OCI-LY7 (cell line): Measurements from ENCODE around the gene APOBEC3A. TPM values are rescaled to one million over a fixed set of nuclear protein-coding genes. Genes with fewer than 3 reads are reported as not detected.

Experiments
- BruUV-seq: library from RNA; stranded (reverse); fragments of 400-500 nt; replicated peaks from 2 replicates; lab custom pipeline; 2021; lab: Mats Ljungman, UMichigan
- CTCF ChIA-PET: fragments of 300-600 bp; sonication (Branson Sonifier 250); formaldehyde crosslinking; loops from one replicate; lab custom pipeline; 2022; ENCODE audit warnings: antibody characterized with exemption; ENCODE audit not compliant: unreplicated experiment; lab: Charles Lee
- POLR2A ChIA-PET: fragments of 300-600 bp; sonication (Branson Sonifier 250); formaldehyde crosslinking; loops from one replicate; lab custom pipeline; 2022; ENCODE audit warnings: antibody characterized with exemption; lab: Charles Lee
- DNase-seq: peaks from one replicate; pipeline ENCODE4 v3.0.0-alpha.2; 2015; ENCODE audit warnings: low spot score
- H2AFZ ChIP-seq: fragments of 200-600 bp; sonication (generic), shearing (Covaris generic); 2 replicates; pipeline ENCODE4 v1.6.1; 2014; ENCODE audit warnings: mild to moderate bottlenecking, antibody characterized with exemption, low read length, moderate library complexity
- H3K27ac ChIP-seq: fragments of 200-600 bp; sonication (generic); 2 replicates; pipeline ENCODE4 v1.5.1; 2014; ENCODE audit warnings: mixed run types, low read depth, mild to moderate bottlenecking, moderate library complexity, low read length, inconsistent platforms; ENCODE audit not compliant: poor library complexity, severe bottlenecking
- H3K36me3 ChIP-seq: fragments of 200-600 bp; sonication (generic); 2 replicates; pipeline ENCODE4 v1.6.1; 2014; ENCODE audit warnings: mild to moderate bottlenecking, antibody characterized with exemption, low read length, moderate library complexity, mixed read lengths; ENCODE audit not compliant: insufficient read depth
- H3K4me1 ChIP-seq: fragments of 200-600 bp; sonication (generic); 2 replicates; pipeline ENCODE4 v1.5.1; 2014; ENCODE audit warnings: mild to moderate bottlenecking, low read length; ENCODE audit not compliant: insufficient read depth, poor library complexity, severe bottlenecking
- H3K4me2 ChIP-seq: fragments of 200-600 bp; sonication (generic); 2 replicates; pipeline ENCODE4 v1.6.1; 2014; ENCODE audit warnings: mild to moderate bottlenecking, low read length
- H3K4me3 ChIP-seq: fragments of 200-600 bp; sonication (generic); 2 replicates; pipeline ENCODE4 v1.5.1; 2014; ENCODE audit warnings: mild to moderate bottlenecking, low read depth, low read length; ENCODE audit not compliant: poor library complexity, severe bottlenecking
- H3K79me2 ChIP-seq: fragments of 200-600 bp; sonication (generic); 2 replicates; pipeline ENCODE4 v1.6.1; 2016; ENCODE audit warnings: low read depth, mild to moderate bottlenecking, low read length, moderate library complexity, mixed read lengths; ENCODE audit not compliant: insufficient read depth
- H3K9me2 ChIP-seq: fragments of 200-600 bp; sonication (generic); 2 replicates; pipeline ENCODE4 v1.6.1; 2016; ENCODE audit warnings: mild to moderate bottlenecking, low read length, mixed read lengths; ENCODE audit not compliant: insufficient read depth
- H3K9me3 ChIP-seq: fragments of 200-600 bp; sonication (generic); 2 replicates; pipeline ENCODE4 v1.6.1; 2014; ENCODE audit warnings: mild to moderate bottlenecking, mixed run types, low read length, mixed read lengths
- H4K20me1 ChIP-seq: fragments of 200-600 bp; sonication (generic); 2 replicates; pipeline ENCODE4 v1.6.1; 2014; ENCODE audit warnings: mild to moderate bottlenecking, antibody characterized with exemption, low read length, moderate library complexity, mixed read lengths; ENCODE audit not compliant: insufficient read depth
- CTCF ChIP-seq: fragments of 200-600 bp; sonication (generic); conservative IDR thresholded peaks from 2 replicates; pipeline ENCODE4 v1.5.1; 2014; ENCODE audit warnings: mild to moderate bottlenecking, antibody characterized with exemption, low read length, moderate library complexity, mixed read lengths
- EZH2phosphoT487 ChIP-seq: fragments of 200-600 bp; sonication (generic); IDR thresholded peaks from 2 replicates; pipeline ENCODE4 v1.6.1; 2018; ENCODE audit warnings: low read depth, borderline replicate concordance, mild to moderate bottlenecking, mixed run types, antibody characterized with exemption, low read length, moderate library complexity, mixed read lengths
- intact Hi-C: fragments of 100-400 bp; cut with micrococcal nuclease; formaldehyde crosslinking; loops from one replicate; pipeline ENCODE4 v1.10.0; 2022; ENCODE audit not compliant: unreplicated experiment
- total RNA-seq, 2 experiments: library from RNA; depleted of rRNA in 1 of 2; stranded (reverse); fragments of >200 nt in 1 of 2; shearing (Covaris generic) in 1 of 2; gene quantifications; 2 replicates each; pipeline ENCODE4 v1.2.3, GENCODE V29; 2014 to 2022

APOBEC3A gene
- total RNA-seq, 2 experiments from 2014 or later = not detected

GRCh38 chr22:38921806-38922205 is 35.6 kb upstream of the APOBEC3A start:
- H3K9me3 ChIP-seq = no peaks in the 10 kb centered on the region
- no peak overlapping the region for H3K27ac ChIP-seq
- H4K20me1 ChIP-seq = no peaks in the 10 kb centered on the region
- H3K79me2 ChIP-seq = no peaks in the 10 kb centered on the region
- H3K9me2 ChIP-seq = no peaks in the 10 kb centered on the region
- TF ChIP-seq CTCF = no peak
- H3K36me3 ChIP-seq = no peaks in the 10 kb centered on the region
- intact Hi-C loops = no loop called here
- DNase-seq = no peak
- H3K4me3 ChIP-seq = no peak overlapping the region
- ChIA-PET CTCF (no interaction called here), POLR2A (no interaction called here)
- H2AFZ ChIP-seq = no peak overlapping the region
- H3K4me1 ChIP-seq = no peaks in the 10 kb centered on the region
- BruUV-seq = no TSS peak
- no peak overlapping the region for H3K4me2 ChIP-seq

- CTCF ChIA-PET = no interaction called here
- Histone ChIP-seq H2AFZ (no peak overlapping the region), H3K4me3 (no peak overlapping the region), H3K27ac (no peak overlapping the region), H4K20me1 (no peaks in the 10 kb centered on the region), H3K9me3 (no peaks in the 10 kb centered on the region), H3K79me2 (no peaks in the 10 kb centered on the region), H3K4me1 (no peaks in the 10 kb centered on the region), H3K9me2 (no peaks in the 10 kb centered on the region), H3K4me2 (no peak overlapping the region), H3K36me3 (no peaks in the 10 kb centered on the region)
- no peak for TF ChIP-seq EZH2phosphoT487
- TF ChIP-seq CTCF = no peak
- DNase-seq = no peak
- BruUV-seq = no TSS peak
- intact Hi-C loops = no loop called here
- POLR2A ChIA-PET = no interaction called here
These were observed 33.7 kb upstream of the APOBEC3A start for GRCh38 chr22:38923463-38924346.

- TF ChIP-seq CTCF (no peak), EZH2phosphoT487 (no peak)
- Histone ChIP-seq H2AFZ (no peak overlapping the region), H3K9me3 (no peaks in the 10 kb centered on the region), H3K4me3 (no peak overlapping the region), H3K27ac (no peak overlapping the region), H3K9me2 (no peaks in the 10 kb centered on the region), H3K79me2 (no peaks in the 10 kb centered on the region), H4K20me1 (no peaks in the 10 kb centered on the region), H3K4me1 (no peaks in the 10 kb centered on the region), H3K36me3 (no peaks in the 10 kb centered on the region), H3K4me2 (no peak overlapping the region)
- DNase-seq = no peak
- no TSS peak for BruUV-seq
- ChIA-PET POLR2A (interaction anchor here (0.8 kb wide), 1 partner anchor 276 kb away, joined by 3 read pairs; no protein-coding TSS in a partner anchor), CTCF (no interaction called here)
- intact Hi-C loops = no loop called here
These were observed 33.0 kb upstream of the APOBEC3A start for GRCh38 chr22:38924347-38924952.
